Esophagus muscularis mucosa (tissue), 4 donors: Measurements from ENCODE around the gene HOXA9. TPM values are rescaled to one million over a fixed set of nuclear protein-coding genes. Genes with fewer than 3 reads are reported as not detected.

ENCODE experiments used
- DNase-seq: peaks from one replicate; pipeline ENCODE4 v3.0.0-alpha.2; 2017; ENCODE audit errors: extremely low spot score
- H3K27ac ChIP-seq, 4 donors: fragments of 200-600 bp; sonication (generic); replicated peaks in 1 of 4; 1 replicate in 3 of 4; 2 replicates in 1 of 4; pipeline ENCODE4 v1.5.1; 2016 to 2019; ENCODE audit warnings: mild to moderate bottlenecking in 1 of 4
- H3K27me3 ChIP-seq, 4 donors: fragments of 200-600 bp; sonication (generic); one replicate each; pipeline versions ENCODE4 v1.5.1 to v1.6.0; 2016 to 2019
- H3K36me3 ChIP-seq, 4 donors: fragments of 200-600 bp; sonication (generic); one replicate each; pipeline ENCODE4 v1.5.1; 2016 to 2019
- H3K4me1 ChIP-seq, 4 donors: fragments of 200-600 bp; sonication (generic); one replicate each; pipeline ENCODE4 v1.5.1; 2016 to 2019
- H3K4me3 ChIP-seq, 4 donors: fragments of 200-600 bp; sonication (generic); 1 replicate in 2 of 4; 2 replicates in 2 of 4; pipeline ENCODE4 v1.5.1; 2016 to 2019; ENCODE audit warnings: mild to moderate bottlenecking in 4 of 4, moderate library complexity in 1 of 4
- H3K9me3 ChIP-seq, 4 donors: fragments of 200-600 bp; sonication (generic); 1 replicate in 3 of 4; 2 replicates in 1 of 4; pipeline ENCODE4 v1.5.1; 2016 to 2019
- EP300 ChIP-seq: sonication (generic); formaldehyde crosslinking; IDR thresholded peaks from one replicate; pipeline ENCODE4 v1.6.1; 2017; ENCODE audit warnings: antibody characterized with exemption
- POLR2A ChIP-seq: fragments of 450-650 bp; IDR thresholded peaks from one replicate; pipeline ENCODE4 v1.6.1; 2017; ENCODE audit warnings: antibody characterized with exemption, moderate library complexity, mild to moderate bottlenecking, low read depth
- POLR2AphosphoS5 ChIP-seq, 2 donors: sonication (generic); formaldehyde crosslinking; IDR thresholded peaks; one replicate each; pipeline ENCODE4 v1.6.1; 2017; ENCODE audit warnings: antibody characterized with exemption in 2 of 2
- WGBS: methylation state at CpG from one replicate; pipeline ENCODE4 v1.1.5; 2018; 5-methylcytosine and 5-hydroxymethylcytosine counted together
- intact Hi-C: fragments of 100-400 bp; cut with DNase I; formaldehyde crosslinking; loops from one replicate; pipeline ENCODE4 v1.15.1; 2023
- total RNA-seq, 4 donors: library from RNA; depleted of rRNA; stranded (reverse); fragments of >200 nt; gene quantifications; one replicate each; pipeline versions ENCODE4 v1.1.0 to v1.2.1, GENCODE V29; 2016
- TF ChIP-seq, protein P1 (sequence below), 3 experiments: fragments of 200-600 bp in 2 of 3; fragments of 450-650 bp in 1 of 3; sonication (generic) in 2 of 3; IDR thresholded peaks; one replicate each; pipeline ENCODE4 v1.5.1; 2017 to 2019; ENCODE audit warnings: antibody characterized with exemption in 3 of 3, mild to moderate bottlenecking in 2 of 3, moderate library complexity in 1 of 3

HOXA9 gene
- total RNA-seq, 4 donors from 2014 or later = 0.50 TPM; not detected in 3

DNA sequence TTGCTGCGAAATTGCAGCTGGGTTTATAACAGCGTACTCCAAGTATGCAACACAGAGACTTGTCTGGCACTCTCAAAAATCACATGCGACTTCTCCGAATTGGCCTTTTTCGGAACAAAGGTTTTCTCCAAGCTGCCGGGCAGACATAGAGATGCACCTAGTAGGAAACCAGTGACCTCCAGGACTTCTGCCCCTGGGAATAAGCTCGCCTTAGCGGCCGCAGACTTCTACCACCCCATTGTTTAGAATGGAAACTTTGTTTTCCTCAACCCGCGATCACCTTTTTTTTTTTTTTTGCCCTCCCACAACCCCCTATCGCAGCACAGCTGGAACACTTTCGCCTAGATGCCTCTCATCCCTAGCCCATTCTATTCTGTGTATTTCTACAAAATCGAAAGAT is 13.7 kb upstream of the HOXA9 start:
- H3K4me1 ChIP-seq = peaks cover 24 to 44% (median 31%) of the 10 kb centered on the region in 4 donors
- H3K27me3 ChIP-seq = peaks cover 29 to 100% (median 92%) of the 10 kb centered on the region in 4 donors
- no peaks in the 10 kb centered on the region for H3K9me3 ChIP-seq
- no peak for DNase-seq
- H3K27ac ChIP-seq = no peak overlapping the region
- TF ChIP-seq POLR2AphosphoS5 (IDR thresholded peaks at IDR 0.05) (no peak), EP300 (no peak), POLR2A (no peak)
- TF ChIP-seq, protein P1, sequence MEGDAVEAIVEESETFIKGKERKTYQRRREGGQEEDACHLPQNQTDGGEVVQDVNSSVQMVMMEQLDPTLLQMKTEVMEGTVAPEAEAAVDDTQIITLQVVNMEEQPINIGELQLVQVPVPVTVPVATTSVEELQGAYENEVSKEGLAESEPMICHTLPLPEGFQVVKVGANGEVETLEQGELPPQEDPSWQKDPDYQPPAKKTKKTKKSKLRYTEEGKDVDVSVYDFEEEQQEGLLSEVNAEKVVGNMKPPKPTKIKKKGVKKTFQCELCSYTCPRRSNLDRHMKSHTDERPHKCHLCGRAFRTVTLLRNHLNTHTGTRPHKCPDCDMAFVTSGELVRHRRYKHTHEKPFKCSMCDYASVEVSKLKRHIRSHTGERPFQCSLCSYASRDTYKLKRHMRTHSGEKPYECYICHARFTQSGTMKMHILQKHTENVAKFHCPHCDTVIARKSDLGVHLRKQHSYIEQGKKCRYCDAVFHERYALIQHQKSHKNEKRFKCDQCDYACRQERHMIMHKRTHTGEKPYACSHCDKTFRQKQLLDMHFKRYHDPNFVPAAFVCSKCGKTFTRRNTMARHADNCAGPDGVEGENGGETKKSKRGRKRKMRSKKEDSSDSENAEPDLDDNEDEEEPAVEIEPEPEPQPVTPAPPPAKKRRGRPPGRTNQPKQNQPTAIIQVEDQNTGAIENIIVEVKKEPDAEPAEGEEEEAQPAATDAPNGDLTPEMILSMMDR (IDR thresholded peaks at IDR 0.05) = no peak
- 40% methylated on average over 14 of the region's 14 CpGs for WGBS
- intact Hi-C loops = no loop called here
- H3K36me3 ChIP-seq = no peaks in the 10 kb centered on the region
- peak overlapping the region in 1 of 4 donors; percentile 13 for H3K4me3 ChIP-seq

- H3K36me3 ChIP-seq = no peaks in the 10 kb centered on the region
- peaks cover 24 to 44% (median 31%) of the 10 kb centered on the region in 4 donors for H3K4me1 ChIP-seq
- no peak overlapping the region for H3K4me3 ChIP-seq
- H3K27ac ChIP-seq = no peak overlapping the region
- WGBS = 95% methylated on average over 6 of the region's 6 CpGs
- TF ChIP-seq POLR2AphosphoS5 (IDR thresholded peaks at IDR 0.05) (no peak), EP300 (no peak), POLR2A (no peak)
- TF ChIP-seq, protein P1 (IDR thresholded peaks at IDR 0.05) = no peak
- no peak for DNase-seq
- no peaks in the 10 kb centered on the region for H3K9me3 ChIP-seq
- H3K27me3 ChIP-seq = peaks cover 31 to 100% (median 92%) of the 10 kb centered on the region in 4 donors
- intact Hi-C loops = no loop called here
Measured at GRCh38 chr7:27178366-27178765, 13.0 kb upstream of the HOXA9 start.

DNA sequence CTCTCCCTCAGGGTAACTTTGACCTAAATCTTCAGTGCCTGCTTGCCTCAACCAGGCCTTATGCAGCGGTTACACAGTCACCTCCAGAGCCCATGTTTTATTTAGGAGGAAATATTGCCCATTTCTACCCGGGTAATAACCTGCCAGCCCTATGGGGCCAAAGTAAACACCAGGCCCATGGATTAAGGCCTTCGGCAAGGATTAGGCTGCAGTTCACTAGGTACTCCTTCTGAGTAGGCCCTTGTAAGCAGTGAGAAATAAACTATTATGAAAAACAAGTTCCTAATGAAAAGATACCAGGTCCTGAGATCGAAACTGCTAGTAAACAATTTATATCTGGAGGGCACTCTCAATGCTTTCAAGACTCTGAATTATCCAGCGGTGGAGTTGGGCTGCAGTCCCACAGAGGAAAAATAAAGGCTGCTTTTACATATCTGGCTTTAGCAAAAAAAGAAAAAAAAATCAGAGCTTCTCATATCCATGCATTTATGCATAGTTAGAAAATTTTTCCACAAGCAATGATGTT is 12.5 kb upstream of the HOXA9 start:
- intact Hi-C loops = no loop called here
- Histone ChIP-seq H3K9me3 (no peaks in the 10 kb centered on the region), H3K36me3 (no peaks in the 10 kb centered on the region), H3K4me1 (peaks cover 24 to 44% (median 31%) of the 10 kb centered on the region in 4 donors), H3K4me3 (no peak overlapping the region), H3K27me3 (peaks cover 31 to 100% (median 92%) of the 10 kb centered on the region in 4 donors), H3K27ac (no peak overlapping the region)
- no peak for DNase-seq
- TF ChIP-seq EP300 (no peak), POLR2A (no peak), POLR2AphosphoS5 (IDR thresholded peaks at IDR 0.05) (no peak)
- 96% methylated on average over 5 of the region's 5 CpGs for WGBS

GRCh38 chr7:27176962-27177794 is 11.8 kb upstream of the HOXA9 start:
- no peak overlapping the region for H3K4me3 ChIP-seq
- H3K4me1 ChIP-seq = peaks cover 27 to 44% (median 37%) of the 10 kb centered on the region in 4 donors
- H3K9me3 ChIP-seq = no peaks in the 10 kb centered on the region
- no peak for DNase-seq
- 83% methylated on average over 16 of the region's 22 CpGs for WGBS
- TF ChIP-seq POLR2A (no peak), EP300 (no peak), POLR2AphosphoS5 (IDR thresholded peaks at IDR 0.05) (no peak)
- TF ChIP-seq, protein P1 (IDR thresholded peaks at IDR 0.05) = no peak
- no peaks in the 10 kb centered on the region for H3K36me3 ChIP-seq
- no peak overlapping the region for H3K27ac ChIP-seq
- intact Hi-C loops = no loop called here
- peaks cover 31 to 100% (median 92%) of the 10 kb centered on the region in 4 donors for H3K27me3 ChIP-seq

GRCh38 chr7:27176524-27176845 is 11.1 kb upstream of the HOXA9 start:
- H3K27me3 ChIP-seq = peaks cover 31 to 100% (median 93%) of the 10 kb centered on the region in 4 donors
- H3K9me3 ChIP-seq = no peaks in the 10 kb centered on the region
- H3K4me1 ChIP-seq = peaks cover 27 to 51% (median 43%) of the 10 kb centered on the region in 4 donors
- TF ChIP-seq, protein P1 (IDR thresholded peaks at IDR 0.05) = no peak
- no peak for DNase-seq
- 93% methylated on average over 2 of the region's 3 CpGs for WGBS
- no peak overlapping the region for H3K27ac ChIP-seq
- intact Hi-C loops = no loop called here
- H3K36me3 ChIP-seq = no peaks in the 10 kb centered on the region
- no peak overlapping the region for H3K4me3 ChIP-seq
